ENCODE measurements around the gene PHACTR4.
"Not testable (repeated sequence)": the region's sequence is repeated elsewhere in the genome, so short reads cannot be mapped to it uniquely, and the experiment has no call there.

The PHACTR4 gene

DNA sequence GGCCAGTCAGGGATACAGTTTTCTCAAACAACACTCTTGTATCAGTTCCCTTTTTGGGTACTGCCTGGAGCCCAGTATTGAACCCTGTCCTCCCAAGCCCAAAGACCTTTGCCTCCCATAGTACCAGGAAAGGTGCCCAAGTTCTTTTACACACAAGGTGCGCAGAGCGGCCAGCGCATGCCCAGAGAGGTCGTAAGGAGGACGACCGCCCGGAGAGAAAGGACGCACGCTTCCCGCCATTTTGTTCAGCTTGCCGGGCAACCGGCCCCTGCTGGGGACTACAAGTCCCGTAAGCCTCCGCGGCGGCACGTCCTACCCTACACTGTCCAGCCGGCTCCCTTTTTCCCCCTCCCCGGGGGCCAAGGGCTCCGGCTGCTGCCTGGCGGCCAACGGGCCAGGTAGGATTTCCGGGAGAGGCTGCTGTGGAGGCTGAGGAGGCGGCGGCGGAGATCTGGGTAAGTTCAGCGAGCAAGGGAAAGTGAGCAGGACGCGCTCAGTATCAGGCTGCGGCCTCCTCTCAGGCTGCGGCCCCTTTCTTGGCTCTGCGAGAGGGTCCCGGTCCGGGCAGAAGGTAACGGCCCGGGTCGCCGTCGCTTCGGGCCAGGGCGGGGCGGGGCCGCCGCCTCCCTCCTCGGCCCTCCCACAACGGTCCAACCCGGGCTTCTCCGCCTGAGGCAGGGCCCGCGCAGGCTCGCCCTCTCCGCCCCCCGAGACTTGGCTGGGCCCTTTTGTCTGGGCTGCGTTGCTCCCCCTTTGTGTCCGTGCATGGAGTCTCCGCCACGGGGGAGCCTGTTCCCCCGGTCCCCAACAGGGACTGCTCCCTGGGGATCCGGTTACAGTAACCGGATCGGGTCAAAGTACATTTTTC is at the start of gene PHACTR4:
TSS of gene PHACTR4 (plus strand) at position 370 of the 868 bp plus-strand sequence. CDS start 37,708 bp downstream, outside the sequence.
- TF ChIP-seq, protein P1, sequence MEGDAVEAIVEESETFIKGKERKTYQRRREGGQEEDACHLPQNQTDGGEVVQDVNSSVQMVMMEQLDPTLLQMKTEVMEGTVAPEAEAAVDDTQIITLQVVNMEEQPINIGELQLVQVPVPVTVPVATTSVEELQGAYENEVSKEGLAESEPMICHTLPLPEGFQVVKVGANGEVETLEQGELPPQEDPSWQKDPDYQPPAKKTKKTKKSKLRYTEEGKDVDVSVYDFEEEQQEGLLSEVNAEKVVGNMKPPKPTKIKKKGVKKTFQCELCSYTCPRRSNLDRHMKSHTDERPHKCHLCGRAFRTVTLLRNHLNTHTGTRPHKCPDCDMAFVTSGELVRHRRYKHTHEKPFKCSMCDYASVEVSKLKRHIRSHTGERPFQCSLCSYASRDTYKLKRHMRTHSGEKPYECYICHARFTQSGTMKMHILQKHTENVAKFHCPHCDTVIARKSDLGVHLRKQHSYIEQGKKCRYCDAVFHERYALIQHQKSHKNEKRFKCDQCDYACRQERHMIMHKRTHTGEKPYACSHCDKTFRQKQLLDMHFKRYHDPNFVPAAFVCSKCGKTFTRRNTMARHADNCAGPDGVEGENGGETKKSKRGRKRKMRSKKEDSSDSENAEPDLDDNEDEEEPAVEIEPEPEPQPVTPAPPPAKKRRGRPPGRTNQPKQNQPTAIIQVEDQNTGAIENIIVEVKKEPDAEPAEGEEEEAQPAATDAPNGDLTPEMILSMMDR (IDR thresholded peaks at IDR 0.05; ENCODE audit: control insufficient read depth, insufficient read depth, low read depth, low read length, missing control alignments), result no peak
- peak within 1 kb of the TSS; percentile 93 for H3K4me3 ChIP-seq (ENCODE audit: control insufficient read depth, low read depth, low read length)
- DNase-seq (ENCODE audit: low read depth), result peak; percentile 71

DNA sequence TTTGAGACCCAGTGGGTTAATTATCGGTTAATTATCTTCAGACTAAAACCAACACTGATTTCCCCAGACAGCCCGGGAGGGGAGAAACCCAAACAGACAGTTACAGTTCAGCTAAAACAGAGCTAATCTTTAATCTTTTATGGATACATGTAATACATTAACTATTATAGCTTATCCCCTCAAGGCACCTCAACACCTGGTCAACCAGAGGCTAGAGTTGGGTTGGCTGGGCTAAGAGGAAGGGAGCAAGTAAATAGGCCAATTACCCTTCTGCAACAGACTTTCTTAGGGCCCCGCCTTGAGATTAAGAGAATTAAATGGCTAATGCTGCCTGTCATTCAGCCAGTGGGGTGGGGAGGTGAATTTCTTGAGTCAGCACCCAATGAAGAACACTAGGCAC is 47.3 kb upstream of the PHACTR4 start:
- H3K4me3 ChIP-seq (ENCODE audit: control insufficient read depth, low read depth, low read length), result no peak overlapping the region
- no peak for DNase-seq (ENCODE audit: low read depth)
- TF ChIP-seq, protein P1 (IDR thresholded peaks at IDR 0.05; ENCODE audit: control insufficient read depth, insufficient read depth, low read depth, low read length, missing control alignments), result no peak

DNA sequence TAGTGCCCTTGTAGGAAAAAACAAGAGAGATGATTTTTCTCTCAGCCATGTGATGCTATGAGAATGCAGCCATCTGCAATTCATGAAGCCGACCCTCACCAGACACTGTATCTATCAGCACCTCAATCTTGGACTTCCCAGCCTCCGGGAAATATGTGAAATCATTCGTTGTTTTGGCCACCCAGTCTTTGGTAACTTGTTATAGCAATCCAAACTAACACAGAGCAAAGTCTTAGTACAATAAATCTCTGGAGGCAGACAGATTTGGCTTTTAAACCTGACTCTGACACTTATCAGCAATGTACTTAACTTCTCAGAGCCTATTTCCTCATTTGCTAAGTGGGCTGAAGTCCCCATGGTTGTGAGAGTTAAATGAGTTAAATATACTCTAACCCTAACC is 45.8 kb upstream of the PHACTR4 start:
- no peak overlapping the region for H3K4me3 ChIP-seq (ENCODE audit: control insufficient read depth, low read depth, low read length)
- DNase-seq (ENCODE audit: low read depth), result no peak
- TF ChIP-seq, protein P1 (IDR thresholded peaks at IDR 0.05; ENCODE audit: control insufficient read depth, insufficient read depth, low read depth, low read length, missing control alignments), result no peak

DNA sequence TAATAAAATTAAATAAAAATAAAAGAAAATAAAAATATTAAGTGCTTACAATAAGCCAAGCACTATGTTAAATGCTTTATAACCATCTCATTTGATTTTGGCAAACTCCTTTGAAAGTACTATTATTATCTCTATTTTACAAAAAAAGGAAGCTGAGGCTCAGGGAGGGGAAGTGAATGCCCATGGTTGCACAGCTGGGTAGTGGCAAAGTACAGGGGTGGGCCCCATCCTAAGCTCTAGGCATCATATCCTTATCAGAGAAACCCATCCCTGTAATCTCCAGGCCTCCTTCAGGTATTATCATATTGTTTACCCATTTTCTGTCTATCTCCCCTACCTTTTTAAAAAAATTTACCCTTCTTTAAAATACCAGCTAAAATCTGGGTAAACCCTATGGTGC is 43.0 kb upstream of the PHACTR4 start:
- DNase-seq (ENCODE audit: low read depth), result no peak
- H3K4me3 ChIP-seq (ENCODE audit: control insufficient read depth, low read depth, low read length), result no peak overlapping the region
- TF ChIP-seq, protein P1 (IDR thresholded peaks at IDR 0.05; ENCODE audit: control insufficient read depth, insufficient read depth, low read depth, low read length, missing control alignments), result no peak

DNA sequence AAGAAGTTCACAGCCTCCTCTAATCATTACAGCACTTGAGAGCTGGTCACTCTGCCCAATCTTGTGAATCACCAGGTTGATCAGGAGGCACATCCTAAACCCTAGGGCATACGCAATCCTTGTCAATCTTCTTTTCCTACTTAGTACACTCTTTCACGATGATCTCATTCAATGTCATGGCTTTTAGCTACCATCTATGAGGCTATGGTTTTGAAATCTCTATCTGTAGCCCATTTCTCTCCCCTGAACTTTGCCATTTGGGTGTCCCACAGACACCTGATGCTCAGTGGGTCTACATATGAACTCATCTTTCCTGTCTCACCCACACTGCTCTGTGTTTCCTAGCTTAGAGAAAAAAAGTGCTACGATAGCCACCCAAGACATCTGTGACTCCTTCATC is 42.6 kb upstream of the PHACTR4 start:
- no peak for DNase-seq (ENCODE audit: low read depth)
- TF ChIP-seq, protein P1 (IDR thresholded peaks at IDR 0.05; ENCODE audit: control insufficient read depth, insufficient read depth, low read depth, low read length, missing control alignments), result no peak
- H3K4me3 ChIP-seq (ENCODE audit: control insufficient read depth, low read depth, low read length), result no peak overlapping the region

DNA sequence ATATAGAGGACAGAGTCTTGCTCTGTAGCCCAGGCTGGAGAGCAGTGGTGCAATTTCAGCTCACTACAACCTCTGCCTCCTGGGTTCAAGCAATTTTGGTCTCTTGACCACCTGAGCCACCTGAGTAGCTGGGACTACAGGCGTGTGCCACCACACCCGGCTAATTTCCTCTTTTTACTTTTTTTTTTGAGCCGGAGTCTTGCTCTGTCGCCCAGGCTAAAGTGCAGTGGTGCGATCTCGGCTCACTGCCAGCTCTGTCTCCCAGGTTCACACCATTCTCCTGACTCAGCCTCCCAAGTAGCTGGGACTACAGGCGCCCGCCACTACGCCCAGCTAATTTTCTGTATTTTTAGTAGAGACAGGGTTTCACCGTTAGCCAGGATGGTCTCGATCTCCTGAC is 42.1 kb upstream of the PHACTR4 start:
- H3K4me3 ChIP-seq (ENCODE audit: control insufficient read depth, low read depth, low read length); DNase-seq (ENCODE audit: low read depth): not testable (repeated sequence)

DNA sequence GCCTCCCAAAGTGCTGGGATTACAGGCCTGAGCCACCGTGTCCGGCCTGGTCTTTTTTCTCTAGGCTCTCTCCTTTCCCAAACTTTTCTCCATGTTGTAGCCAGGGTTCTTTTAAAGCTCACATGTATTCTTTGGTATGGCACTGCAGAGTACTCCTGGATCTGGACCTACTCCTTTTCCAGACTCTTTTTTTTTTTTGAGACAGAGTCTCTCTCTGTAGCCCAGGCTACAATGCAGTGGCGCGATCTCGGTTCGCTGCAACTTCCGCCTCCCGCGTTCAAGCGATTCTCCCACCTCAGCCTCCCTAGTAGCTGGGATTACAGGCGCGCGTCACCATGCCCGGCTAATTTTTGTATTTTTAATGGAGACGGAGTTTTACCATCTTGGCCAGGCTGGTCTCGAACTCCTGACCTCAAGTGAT is 41.3 kb upstream of the PHACTR4 start:
- DNase-seq (ENCODE audit: low read depth), result no peak
- TF ChIP-seq, protein P1 (IDR thresholded peaks at IDR 0.05; ENCODE audit: control insufficient read depth, insufficient read depth, low read depth, low read length, missing control alignments), result no peak
- peak overlapping the region; percentile 65 for H3K4me3 ChIP-seq (ENCODE audit: control insufficient read depth, low read depth, low read length)
